RWPE1 (cell line): ENCODE measurements around the gene HIBADH.
"Not testable (repeated sequence)": the region's sequence is repeated elsewhere in the genome, so short reads cannot be mapped to it uniquely, and the experiment has no call there.

ENCODE experiments used
- CTCF ChIA-PET: fragments of 350-600 bp; sonication (Branson Sonifier 250); formaldehyde crosslinking; extraction: SDS; loops from one replicate; lab custom pipeline; 2021; lab: Yijun Ruan, JAX
- POLR2A ChIA-PET: fragments of 400-600 bp; formaldehyde crosslinking; extraction: SDS; loops from one replicate; lab custom pipeline; 2020; ENCODE audit warnings: antibody characterized with exemption; ENCODE audit not compliant: low non-redundant PET; lab: Yijun Ruan, JAX
- DNase-seq: peaks from one replicate; pipeline ENCODE4 v3.0.0; 2012; ENCODE audit warnings: low spot score
- H3K27ac ChIP-seq: fragments of 450-650 bp; 2 replicates; pipeline ENCODE4 v1.5.1; 2017
- CTCF ChIP-seq: fragments of 450-650 bp; conservative IDR thresholded peaks from 2 replicates; pipeline ENCODE4 v1.5.1; 2017; ENCODE audit warnings: low read depth, mild to moderate bottlenecking

HIBADH gene

DNA sequence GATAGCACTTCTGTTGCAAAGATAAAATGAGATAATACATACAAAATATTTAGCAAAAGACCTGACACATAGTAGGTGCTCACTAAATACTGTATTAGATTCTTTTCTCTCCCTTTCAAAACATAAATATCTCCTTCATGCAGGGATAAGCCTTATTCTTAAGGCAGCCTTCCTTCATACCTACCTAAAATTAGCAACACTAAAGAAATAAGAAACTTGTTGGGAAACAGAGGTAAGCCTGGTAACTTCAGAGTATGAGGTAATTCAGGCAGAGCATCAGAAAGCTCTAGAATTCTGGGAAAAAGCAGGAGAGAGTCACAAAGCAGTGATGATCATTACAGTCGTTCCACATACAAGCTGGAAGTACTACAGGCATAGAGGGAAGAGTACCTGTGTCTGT lies 15.2 kb downstream of the HIBADH start:
- DNase-seq, result no peak
- H3K27ac ChIP-seq, result no peak overlapping the region
- no peak for TF ChIP-seq CTCF
- CTCF ChIA-PET, result no interaction called here
- POLR2A ChIA-PET, result interaction anchor here (1.4 kb wide), 1 partner anchor 15 kb away, joined by 6 read pairs; the partner anchor contains the start of gene HIBADH

- CTCF ChIA-PET, result no interaction called here
- H3K27ac ChIP-seq, result peak overlapping the region; percentile 84
- TF ChIP-seq CTCF, result no peak
- POLR2A ChIA-PET, result interaction anchor here (1.4 kb wide), 1 partner anchor 16 kb away, joined by 6 read pairs; the partner anchor contains the start of gene HIBADH
- DNase-seq, result peak; percentile 85
Measured at GRCh38 chr7:27647046-27647445, 15.6 kb downstream of the HIBADH start.

- ChIA-PET POLR2A (interaction anchor here (0.5 kb wide), 1 partner anchor 459 kb away, joined by 11 read pairs; no protein-coding TSS in a partner anchor), CTCF (no interaction called here)
- H3K27ac ChIP-seq, result peak overlapping the region; percentile 67
- no peak for DNase-seq
- no peak for TF ChIP-seq CTCF
Measured at GRCh38 chr7:27642271-27642670, 20.4 kb downstream of the HIBADH start.

DNA sequence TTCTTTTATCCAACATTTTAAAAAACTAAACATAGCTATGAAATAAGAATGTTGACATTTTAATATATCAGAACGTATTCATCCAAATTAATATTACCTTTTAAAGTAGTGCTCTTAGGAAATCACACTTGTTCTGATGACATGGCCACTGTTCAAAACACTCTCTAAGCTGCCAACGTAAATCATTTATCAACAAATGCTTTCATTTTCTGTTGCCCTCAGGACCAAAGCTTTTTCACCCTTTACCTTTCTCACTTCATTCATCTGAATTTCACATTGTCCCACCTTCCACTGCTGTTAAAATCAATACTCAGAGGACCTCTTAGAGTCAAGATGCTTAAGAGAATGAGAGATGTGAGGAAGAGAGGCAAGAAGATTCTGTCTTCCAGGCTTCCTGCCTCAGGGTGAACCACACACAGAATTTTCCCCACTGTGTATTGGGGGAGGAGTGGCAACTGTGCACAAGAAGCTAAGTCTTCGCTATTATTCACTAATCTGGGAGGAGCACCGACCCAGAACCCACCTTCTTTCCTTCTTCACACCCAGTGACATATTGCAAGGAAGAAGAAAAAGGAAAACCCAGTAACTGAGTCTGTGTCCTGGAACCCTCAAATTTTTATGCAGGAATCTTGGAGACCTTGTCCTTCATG lies 21.0 kb downstream of the HIBADH start:
- TF ChIP-seq CTCF, result no peak
- peak; percentile 29 for DNase-seq
- H3K27ac ChIP-seq, result no peak overlapping the region
- ChIA-PET POLR2A (no interaction called here), CTCF (interaction anchor here (0.6 to 1.6 kb wide), 3 partner anchors 21 to 1468 kb away, joined by 3 read pairs; partner anchors contain the start of gene HIBADH)

DNA sequence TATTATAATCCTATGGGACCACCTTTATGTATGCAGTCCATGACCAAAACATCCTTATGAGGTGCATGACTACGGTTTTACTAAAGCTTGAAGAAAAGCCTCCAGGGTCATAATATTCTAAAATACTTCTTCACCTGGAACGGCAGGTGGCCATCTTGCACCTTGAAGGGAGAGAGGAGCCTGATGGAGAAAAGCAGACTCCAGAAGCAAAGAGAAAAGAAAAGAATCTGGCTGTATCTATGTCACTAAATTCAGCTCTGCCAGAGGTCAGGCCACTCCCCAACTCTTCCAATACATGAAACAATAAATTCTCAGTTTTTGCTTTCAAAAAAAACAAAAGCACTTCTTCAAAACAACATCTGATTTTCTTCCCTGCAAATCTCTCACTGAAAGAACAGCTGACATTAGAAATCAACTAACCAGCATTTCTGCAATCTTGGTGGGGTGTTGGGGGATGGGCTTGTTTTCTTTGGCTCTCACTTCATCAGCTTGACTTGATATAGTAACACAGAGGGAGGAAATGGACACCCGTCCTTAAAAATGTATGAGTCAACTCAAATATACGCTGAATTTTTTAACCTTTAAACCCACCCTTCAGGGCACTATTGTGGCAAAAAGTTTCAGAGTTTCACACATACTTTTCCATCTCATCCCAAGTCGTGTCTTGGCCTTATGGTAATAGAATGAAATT lies 21.7 kb downstream of the HIBADH start:
- TF ChIP-seq CTCF, result no peak
- DNase-seq, result peak; percentile 83
- POLR2A ChIA-PET, result no interaction called here
- CTCF ChIA-PET, result interaction anchor here (0.5 to 1.6 kb wide), 4 partner anchors 22 to 1467 kb away, joined by 3 to 5 read pairs (median 3); partner anchors contain the start of gene HIBADH
- H3K27ac ChIP-seq, result no peak overlapping the region

- DNase-seq, result no peak
- no peak for TF ChIP-seq CTCF
- peak overlapping the region; percentile 36 for H3K27ac ChIP-seq
- POLR2A ChIA-PET, result no interaction called here
- CTCF ChIA-PET, result interaction anchor here (0.7 kb wide), 1 partner anchor 11 kb away, joined by 3 read pairs; no protein-coding TSS in a partner anchor
Measured at GRCh38 chr7:27639851-27640250, 22.8 kb downstream of the HIBADH start.

- POLR2A ChIA-PET, DNase-seq, H3K27ac ChIP-seq: not testable (repeated sequence)
- CTCF ChIA-PET, result interaction anchor here (0.7 kb wide), 2 partner anchors 10 to 33 kb away, joined by 3 to 5 read pairs; no protein-coding TSS in a partner anchor
Measured at GRCh38 chr7:27639048-27639447, 23.6 kb downstream of the HIBADH start.
